Stimulated activated effector memory CD8-positive, alpha-beta T cell treated with anti-CD3 and anti-CD28 coated beads, Interleukin-12 subunit alpha, Interleukin-12 subunit beta, amount 100 ng/mL, for 72 hours (primary cell): ENCODE data around the gene BBC3.
A peak's percentile ranks its signal among the peaks of the same experiment; 100 is the strongest.

ENCODE experiments used
- ATAC-seq: fragments of 150-1000 bp; cut with Tn5 transposase; 2 replicates; pipeline ENCODE4 v1.10.0; 2021
- DNase-seq, 2 donors: peaks; one replicate each; pipeline ENCODE4 v3.0.0; 2021 to 2022; ENCODE audit warnings: low spot score in 2 of 2
- H3K27ac Mint-ChIP-seq: one replicate; pipeline ENCODE4 v1.8.0; 2022; ENCODE audit warnings: mild to moderate bottlenecking, mixed read lengths
- H3K36me3 Mint-ChIP-seq: one replicate; pipeline ENCODE4 v1.8.0; 2022; ENCODE audit warnings: mild to moderate bottlenecking, mixed read lengths
- H3K4me1 Mint-ChIP-seq: one replicate; pipeline ENCODE4 v1.8.0; 2022; ENCODE audit warnings: mixed read lengths
- H3K4me3 Mint-ChIP-seq: one replicate; pipeline ENCODE4 v1.8.0; 2022; ENCODE audit warnings: mild to moderate bottlenecking, mixed read lengths
- H3K9me3 Mint-ChIP-seq: one replicate; pipeline ENCODE4 v1.8.0; 2022; ENCODE audit warnings: mixed read lengths

Gene BBC3

DNA sequence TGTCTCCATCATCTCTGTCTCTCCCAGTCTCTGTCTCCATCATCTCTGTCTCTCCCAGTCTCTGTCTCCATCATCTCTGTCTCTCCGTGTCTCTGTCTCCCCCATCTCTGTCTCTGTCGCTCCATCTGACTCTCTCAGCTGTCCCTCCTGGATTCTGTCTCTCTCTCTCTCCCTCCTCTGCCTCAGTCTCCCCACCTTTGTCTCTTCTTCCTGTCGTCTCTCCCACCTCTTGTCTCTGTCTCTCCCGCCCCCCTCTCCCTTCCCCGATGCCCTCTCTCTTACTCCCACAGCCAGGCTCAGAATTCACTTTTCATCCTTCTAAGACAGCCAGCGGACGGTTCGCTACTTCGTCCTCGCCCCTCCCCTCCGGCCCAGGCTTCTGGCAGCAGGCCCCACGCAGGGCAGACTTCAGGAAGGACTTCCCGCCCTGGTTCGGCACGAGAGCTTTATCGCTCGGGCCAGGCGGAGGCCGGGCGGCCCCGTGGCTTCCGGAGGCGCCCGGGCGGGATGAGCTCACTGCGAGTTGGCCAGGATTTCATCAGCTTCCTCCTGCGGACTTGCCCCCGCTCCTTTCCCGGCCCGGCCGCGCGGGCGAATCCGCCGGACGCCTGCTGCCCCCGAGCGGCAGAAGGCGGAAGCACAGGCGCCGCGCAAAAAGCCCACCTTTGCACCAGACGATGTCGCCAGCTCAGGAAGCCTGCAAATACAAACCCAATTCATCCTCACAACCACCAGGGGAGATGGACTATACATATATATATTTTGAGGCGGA, 13.0 kb upstream of the BBC3 start:
- no peaks in the 10 kb centered on the region for H3K9me3 Mint-ChIP-seq
- peaks cover 9% of the 10 kb centered on the region for H3K4me1 Mint-ChIP-seq
- ATAC-seq, result peak; percentile 89
- no peak overlapping the region for H3K4me3 Mint-ChIP-seq
- peak; percentile 97 to 98 for DNase-seq
- no peak overlapping the region for H3K27ac Mint-ChIP-seq
- peaks cover 5% of the 10 kb centered on the region for H3K36me3 Mint-ChIP-seq

- no peak overlapping the region for H3K27ac Mint-ChIP-seq
- H3K36me3 Mint-ChIP-seq, result peaks cover 5% of the 10 kb centered on the region
- H3K4me3 Mint-ChIP-seq, result no peak overlapping the region
- no peaks in the 10 kb centered on the region for H3K9me3 Mint-ChIP-seq
- H3K4me1 Mint-ChIP-seq, result peaks cover 12% of the 10 kb centered on the region
- peak in 1 of 2 donors; percentile 65 for DNase-seq
- ATAC-seq, result no peak
Observed at GRCh38 chr19:47243364-47243775, 12.4 kb upstream of the BBC3 start.

DNA sequence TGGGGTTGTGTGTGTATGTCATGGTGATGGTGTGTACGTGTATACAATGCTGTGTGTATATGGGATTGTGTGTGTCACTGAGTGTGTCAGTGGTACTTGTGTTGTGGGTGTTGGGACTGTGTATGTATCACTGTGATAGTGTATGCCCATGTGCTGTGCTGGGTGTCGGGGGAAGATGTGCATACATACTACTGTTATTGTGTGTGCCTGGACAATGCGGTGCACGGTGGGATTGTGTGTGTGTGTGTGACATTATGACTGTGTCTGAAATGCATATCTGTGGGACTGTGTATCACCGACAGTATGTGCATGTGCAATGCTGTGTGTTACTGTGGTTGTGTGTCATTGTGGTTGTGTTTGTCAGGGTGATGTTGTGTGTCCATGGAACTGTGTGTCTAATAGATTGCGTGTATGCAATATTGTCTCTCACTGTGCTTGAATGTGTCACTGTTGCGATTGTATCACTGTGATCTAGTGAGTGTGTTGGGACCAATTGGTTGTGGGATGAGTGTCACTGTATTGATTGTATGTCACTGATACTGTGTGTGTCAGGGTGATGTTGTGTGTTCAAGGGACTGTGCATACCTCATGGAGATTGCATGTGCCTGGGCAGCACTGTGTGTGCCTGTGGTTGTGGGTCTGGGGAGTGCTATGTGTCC, 11.0 kb upstream of the BBC3 start:
- ATAC-seq (no peak), DNase-seq (no peak)
- Mint-ChIP-seq H3K4me3 (no peak overlapping the region), H3K27ac (no peak overlapping the region), H3K36me3 (peaks cover 5% of the 10 kb centered on the region), H3K4me1 (peaks cover 6% of the 10 kb centered on the region), H3K9me3 (no peaks in the 10 kb centered on the region)

- H3K9me3 Mint-ChIP-seq, result no peaks in the 10 kb centered on the region
- ATAC-seq (peak; percentile 56), DNase-seq (peak; percentile 64 to 86)
- no peak overlapping the region for H3K4me3 Mint-ChIP-seq
- H3K4me1 Mint-ChIP-seq, result peaks cover 6% of the 10 kb centered on the region
- peak overlapping the region; percentile 24 for H3K27ac Mint-ChIP-seq
- peaks cover 5% of the 10 kb centered on the region for H3K36me3 Mint-ChIP-seq
Observed at GRCh38 chr19:47240996-47241918, 10.3 kb upstream of the BBC3 start.

- Mint-ChIP-seq H3K9me3 (no peaks in the 10 kb centered on the region), H3K27ac (peak overlapping the region; percentile 24), H3K4me3 (no peak overlapping the region), H3K4me1 (peaks cover 6% of the 10 kb centered on the region), H3K36me3 (peaks cover 5% of the 10 kb centered on the region)
- DNase-seq, result no peak
- ATAC-seq, result no peak
Observed at GRCh38 chr19:47240556-47240955, 9.6 kb upstream of the BBC3 start.

DNA sequence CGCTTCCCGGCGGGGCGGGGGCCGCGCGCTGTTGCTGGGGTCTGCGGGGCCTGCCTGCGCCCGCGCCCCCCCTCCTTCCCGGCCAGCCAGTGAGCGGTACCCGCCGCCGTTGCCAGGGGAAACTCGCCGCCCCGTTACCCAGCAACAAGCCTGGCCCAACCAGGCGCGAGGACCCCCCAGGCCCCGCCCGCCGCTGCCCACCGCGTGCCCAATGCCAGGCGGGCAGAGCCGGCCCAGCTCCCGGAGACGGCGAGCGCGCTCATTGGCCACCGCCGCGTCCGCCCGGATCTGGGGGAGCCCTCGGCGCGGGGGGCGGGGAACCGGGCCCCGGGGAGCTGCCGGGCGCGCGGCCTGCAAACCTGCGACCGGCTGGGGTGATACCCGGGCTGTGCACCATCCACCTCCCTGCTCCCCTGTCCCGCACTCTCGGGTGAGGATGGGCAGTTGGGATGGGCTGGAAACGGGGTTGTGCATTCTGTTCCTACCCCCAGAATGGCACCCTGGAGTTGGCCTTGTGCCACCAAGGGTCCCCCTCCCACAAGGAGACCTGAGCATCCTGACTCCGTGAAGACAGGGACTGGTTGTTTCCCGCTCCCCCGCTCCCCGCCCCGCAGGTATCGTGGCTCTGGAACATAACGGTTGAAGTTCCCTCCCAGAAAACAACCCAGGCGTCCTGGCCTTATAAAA, 8.8 kb upstream of the BBC3 start:
- H3K4me1 Mint-ChIP-seq, result peaks cover 6% of the 10 kb centered on the region
- no peak overlapping the region for H3K27ac Mint-ChIP-seq
- no peak overlapping the region for H3K4me3 Mint-ChIP-seq
- no peaks in the 10 kb centered on the region for H3K9me3 Mint-ChIP-seq
- ATAC-seq, result peak; percentile 15
- peak; percentile 44 to 86 for DNase-seq
- H3K36me3 Mint-ChIP-seq, result peaks cover 5% of the 10 kb centered on the region

DNA sequence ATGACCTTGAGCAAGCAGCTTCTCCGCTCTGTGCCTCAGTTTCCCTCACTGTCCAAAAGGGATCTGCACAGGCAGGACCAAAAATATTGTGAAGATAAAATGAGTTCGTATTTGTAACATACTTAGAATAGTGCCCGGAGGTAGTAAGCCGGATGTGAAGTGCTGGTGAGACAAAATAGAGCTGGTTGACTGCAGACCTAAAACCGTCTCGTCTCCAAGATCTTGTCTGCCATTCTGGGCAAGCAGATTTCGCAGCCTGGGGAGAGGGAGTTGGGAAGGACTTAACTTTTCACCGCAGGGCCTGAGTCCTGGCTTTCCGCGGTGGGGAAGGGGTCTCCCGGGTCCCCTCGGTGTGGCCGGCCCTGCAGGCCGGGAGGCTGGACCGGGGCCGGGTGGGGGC, 8.2 kb upstream of the BBC3 start:
- Mint-ChIP-seq H3K27ac (peak overlapping the region; percentile 45), H3K36me3 (peaks cover 5% of the 10 kb centered on the region), H3K4me3 (no peak overlapping the region), H3K9me3 (no peaks in the 10 kb centered on the region), H3K4me1 (peaks cover 6% of the 10 kb centered on the region)
- ATAC-seq, result no peak
- DNase-seq, result no peak

DNA sequence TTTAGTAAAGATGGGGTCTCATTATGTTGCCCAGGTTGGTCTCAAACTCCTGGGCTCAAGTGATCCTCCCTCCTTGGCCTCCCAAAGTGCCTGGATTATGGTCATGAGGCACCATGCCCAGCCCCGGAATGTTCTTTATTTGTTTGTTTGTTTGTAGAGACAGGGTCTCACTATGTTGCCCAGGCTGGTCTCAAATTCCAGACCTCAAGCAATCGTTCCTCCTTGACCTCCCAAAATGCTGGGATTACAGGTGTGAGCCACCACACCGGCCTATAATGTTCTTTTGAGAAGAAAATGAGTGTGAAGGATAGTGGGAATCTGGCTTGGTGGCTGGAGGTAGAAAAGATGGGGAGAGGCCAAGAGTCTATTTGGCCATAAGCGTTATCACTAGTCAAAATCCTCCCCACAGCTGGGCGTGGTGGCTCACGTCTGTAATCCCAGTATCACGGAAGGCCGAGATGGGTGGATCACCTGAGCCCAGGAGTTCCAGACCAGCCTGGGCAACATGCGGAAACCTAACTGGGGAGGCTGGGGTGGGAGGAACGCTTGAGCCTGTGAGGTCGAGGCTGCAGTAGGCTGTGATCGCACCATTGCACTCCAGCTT, 5.2 kb upstream of the BBC3 start:
- Mint-ChIP-seq H3K4me3 (no peak overlapping the region), H3K27ac (peak overlapping the region; percentile 49), H3K36me3 (peaks cover 14% of the 10 kb centered on the region), H3K4me1 (peaks cover 25% of the 10 kb centered on the region), H3K9me3 (no peaks in the 10 kb centered on the region)
- ATAC-seq (no peak), DNase-seq (no peak)

DNA sequence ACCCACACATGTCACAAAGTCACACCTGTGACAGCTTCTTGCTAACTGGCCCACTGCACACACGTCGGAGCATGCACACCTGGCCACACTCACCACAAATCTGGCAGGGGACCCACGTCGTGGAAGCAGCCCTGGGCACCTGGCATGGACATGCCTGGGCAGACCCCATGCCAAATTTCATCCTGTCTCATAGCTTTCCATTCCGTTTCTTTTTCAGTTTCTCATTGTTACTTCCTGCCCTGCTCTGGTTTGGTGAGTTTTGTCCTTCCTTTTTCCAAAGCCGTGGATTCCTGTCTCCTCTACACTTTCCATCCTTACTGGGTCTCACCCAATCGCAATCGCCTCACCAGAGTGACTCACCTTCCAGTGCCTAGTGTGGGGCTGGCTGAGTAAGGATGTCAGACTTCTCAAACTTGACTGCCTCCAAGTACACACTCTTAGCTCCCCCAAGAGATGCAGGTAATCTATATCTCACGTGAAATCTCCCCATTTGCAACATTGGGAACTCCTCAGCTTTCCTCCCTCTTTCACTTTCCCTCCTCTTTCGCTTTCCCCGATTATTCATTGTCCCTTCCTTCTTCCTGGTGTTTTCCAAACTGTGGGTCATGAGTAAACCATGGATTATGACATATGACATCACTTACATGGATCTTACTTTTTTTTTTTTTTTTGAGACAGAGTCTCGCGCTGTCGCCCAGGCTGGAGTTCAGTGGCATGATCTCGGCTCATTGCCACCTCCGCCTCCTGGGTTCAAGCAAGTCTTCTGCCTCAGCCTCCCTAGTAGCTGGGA, 1.6 kb upstream of the BBC3 start:
- Mint-ChIP-seq H3K4me3 (no peak overlapping the region), H3K36me3 (peaks cover 12% of the 10 kb centered on the region), H3K4me1 (peaks cover 21% of the 10 kb centered on the region), H3K9me3 (no peaks in the 10 kb centered on the region), H3K27ac (peak overlapping the region; percentile 46)
- ATAC-seq (no peak), DNase-seq (no peak)

DNA sequence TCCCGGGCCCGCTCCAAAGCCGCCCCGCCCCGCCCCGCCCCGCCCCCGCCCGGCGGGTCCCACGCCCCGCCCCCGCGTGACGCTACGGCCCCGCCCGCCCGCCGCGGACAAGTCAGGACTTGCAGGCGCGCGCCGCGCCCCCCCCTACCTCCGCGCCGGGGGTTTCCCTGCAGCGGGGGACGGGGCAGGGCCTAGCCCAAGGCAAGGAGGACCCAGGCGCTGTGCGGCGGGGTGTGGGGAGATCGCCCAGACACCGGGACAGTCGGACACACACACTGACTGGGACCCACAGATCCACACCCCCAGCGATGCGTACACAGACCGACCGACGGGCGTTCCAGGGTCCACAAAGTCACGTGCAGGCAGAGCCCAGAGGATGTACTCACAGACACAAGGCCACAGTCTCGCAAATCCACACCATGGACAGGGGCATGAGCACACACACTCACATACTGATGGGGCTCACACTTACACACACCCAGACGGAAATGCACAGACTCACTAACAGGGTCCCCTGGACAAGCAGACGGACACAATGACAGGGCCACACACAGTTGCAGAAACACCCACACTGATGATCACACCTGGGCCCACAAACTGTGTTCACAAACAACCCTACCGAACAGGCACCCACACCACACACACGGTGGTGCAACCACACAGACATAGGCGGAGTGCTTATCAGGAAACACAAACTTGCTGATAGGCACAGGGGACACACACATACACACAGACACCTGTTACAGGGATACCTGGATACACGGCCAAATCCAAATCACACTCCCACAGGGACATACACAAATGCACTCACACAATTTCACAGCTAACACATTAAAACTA, 436 bp upstream of the BBC3 start:
- H3K27ac Mint-ChIP-seq, result peak overlapping the region; percentile 46
- peak; percentile 85 to 94 for DNase-seq
- peaks cover 26% of the 10 kb centered on the region for H3K4me1 Mint-ChIP-seq
- no peaks in the 10 kb centered on the region for H3K9me3 Mint-ChIP-seq
- ATAC-seq, result peak; percentile 70
- no peak overlapping the region for H3K4me3 Mint-ChIP-seq
- peaks cover 23% of the 10 kb centered on the region for H3K36me3 Mint-ChIP-seq

DNA sequence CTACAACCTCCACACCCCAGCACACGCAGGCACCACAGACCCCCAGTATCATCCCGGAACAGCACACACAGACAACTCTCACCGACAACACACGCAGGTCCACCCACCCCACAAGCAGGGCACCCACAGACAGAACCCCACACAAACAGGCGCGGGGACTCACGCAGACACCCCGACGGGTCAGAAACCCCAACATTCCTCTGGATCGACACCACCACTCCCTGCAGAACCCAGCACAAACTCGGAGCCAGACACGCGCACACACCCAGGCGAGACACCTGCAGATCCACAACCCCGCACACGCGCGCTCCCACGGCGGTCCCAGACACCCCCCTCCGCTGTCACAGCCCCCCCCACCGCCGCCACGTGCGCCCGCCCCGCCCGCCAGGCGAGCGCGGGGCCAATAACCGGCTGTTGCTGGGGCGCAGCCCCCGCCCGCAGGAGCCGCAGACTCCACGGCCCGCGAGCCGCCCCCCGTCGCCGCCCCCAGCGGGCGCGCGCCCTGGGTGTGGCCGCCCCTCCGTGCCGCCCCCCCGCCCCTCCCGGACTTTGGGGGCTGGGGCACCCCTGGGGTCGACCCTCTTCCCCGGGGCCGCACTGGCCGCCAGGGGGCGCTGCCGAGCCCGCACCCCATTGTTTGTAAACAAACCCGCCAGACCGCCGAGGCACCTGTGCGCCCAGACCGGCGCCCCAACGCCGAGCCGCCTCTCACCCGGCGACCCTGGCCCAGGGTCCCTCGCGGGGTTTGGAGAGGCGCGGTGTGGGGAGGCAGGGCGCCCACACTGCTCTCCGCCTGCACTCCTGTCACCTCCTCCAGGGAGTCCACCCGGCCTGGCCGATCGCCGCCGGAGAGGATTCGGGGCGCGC, 712 bp downstream of the BBC3 start:
- ATAC-seq (peak; percentile 31), DNase-seq (peak; percentile 86 to 96)
- Mint-ChIP-seq H3K9me3 (no peaks in the 10 kb centered on the region), H3K36me3 (peaks cover 32% of the 10 kb centered on the region), H3K4me1 (peaks cover 31% of the 10 kb centered on the region), H3K27ac (no peak overlapping the region), H3K4me3 (no peak overlapping the region)

DNA sequence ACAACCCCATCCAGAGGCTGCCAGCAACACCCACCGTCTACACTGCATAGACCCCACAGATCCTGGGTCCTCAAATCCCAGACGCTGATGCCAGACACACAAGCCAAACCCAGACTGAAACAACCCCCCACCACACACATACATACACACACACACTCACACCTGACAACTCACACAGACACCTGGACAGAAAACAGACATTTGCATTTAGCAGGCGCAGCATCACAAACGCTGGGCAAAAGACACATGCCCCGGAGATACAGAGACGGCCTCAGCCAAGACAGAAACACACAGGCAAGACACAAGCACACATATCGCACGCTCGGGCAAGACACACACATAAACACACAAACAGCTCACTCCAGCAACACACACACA, 1.3 kb downstream of the BBC3 start:
- H3K9me3 Mint-ChIP-seq, result no peaks in the 10 kb centered on the region

More for the DNA sequence above, 1.3 kb downstream of the BBC3 start:
- H3K36me3 Mint-ChIP-seq, result peaks cover 37% of the 10 kb centered on the region
- no peak overlapping the region for H3K4me3 Mint-ChIP-seq
- H3K4me1 Mint-ChIP-seq, result peaks cover 32% of the 10 kb centered on the region
- peak in 1 of 2 donors; percentile 69 for DNase-seq
- ATAC-seq, result no peak
- H3K27ac Mint-ChIP-seq, result no peak overlapping the region
